HEK293 (cell line): Measurements from ENCODE around the gene USP5.

Experiments used
- CTCF ChIA-PET: fragments of 350-600 bp; formaldehyde crosslinking; extraction: SDS; loops from one replicate; lab custom pipeline; 2021; ENCODE audit warnings: antibody characterized with exemption; lab: Yijun Ruan, JAX
- POLR2A ChIA-PET: fragments of 300-600 bp; formaldehyde crosslinking; extraction: SDS; loops from one replicate; lab custom pipeline; 2020; ENCODE audit warnings: antibody characterized with exemption, inconsistent platforms; lab: Yijun Ruan, JAX
- H3K27ac ChIP-seq: fragments of 200-500 bp; sonication (Bioruptor generic); 2 replicates; pipeline ENCODE4 v1.5.1; 2014; ENCODE audit warnings: low read depth, low read length, control low read depth, inconsistent platforms; ENCODE audit errors: extremely low read depth
- H3K36me3 ChIP-seq, 2 experiments: fragments of 200-500 bp in 1 of 2; sonication (Bioruptor generic) in 1 of 2; 1 replicate in 1 of 2; 2 replicates in 1 of 2; pipeline ENCODE4 v1.5.1; 2014 to 2017; ENCODE audit warnings: inconsistent platforms in 2 of 2, low read length in 2 of 2; ENCODE audit not compliant: control insufficient read depth in 2 of 2, insufficient read depth in 1 of 2
- H3K4me1 ChIP-seq: fragments of 200-500 bp; sonication (Bioruptor generic); 2 replicates; pipeline ENCODE4 v1.5.1; 2014; ENCODE audit warnings: mild to moderate bottlenecking, low read length, inconsistent platforms; ENCODE audit not compliant: control insufficient read depth, insufficient read depth
- H3K4me3 ChIP-seq: 2 replicates; pipeline ENCODE4 v1.5.1; 2011; ENCODE audit warnings: low read depth, mild to moderate bottlenecking, control low read depth, low read length, moderate library complexity
- H3K9me3 ChIP-seq: fragments of 200-500 bp; sonication (Bioruptor generic); 2 replicates; pipeline ENCODE4 v1.5.1; 2014; ENCODE audit warnings: low read depth, low read length, inconsistent platforms; ENCODE audit not compliant: control insufficient read depth, insufficient read depth
- HOXC10 ChIP-seq: sonication (generic); formaldehyde crosslinking; IDR thresholded peaks from 2 replicates; pipeline ENCODE4 v1.8.1; 2023; ENCODE audit warnings: mild to moderate bottlenecking, missing genetic modification reagents
- HOXD13 ChIP-seq: sonication (generic); formaldehyde crosslinking; IDR thresholded peaks from 2 replicates; pipeline ENCODE4 v1.8.0; 2022; ENCODE audit warnings: missing genetic modification reagents, borderline replicate concordance
- OSR2 ChIP-seq: fragments of 450-650 bp; formaldehyde crosslinking; IDR thresholded peaks from 2 replicates; pipeline ENCODE4 v1.5.1; 2016; ENCODE audit warnings: missing biosample characterization, missing genetic modification characterization
- SP7 ChIP-seq: fragments of 450-650 bp; formaldehyde crosslinking; IDR thresholded peaks from 2 replicates; pipeline ENCODE4 v1.5.1; 2016; ENCODE audit warnings: missing biosample characterization, missing genetic modification characterization
- ZBTB21 ChIP-seq: fragments of 450-650 bp; formaldehyde crosslinking; IDR thresholded peaks from 2 replicates; pipeline ENCODE4 v1.5.1; 2017; ENCODE audit warnings: missing biosample characterization, missing genetic modification characterization
- ZBTB8A ChIP-seq: fragments of 450-650 bp; formaldehyde crosslinking; IDR thresholded peaks from 2 replicates; pipeline ENCODE4 v1.5.1; 2016; ENCODE audit warnings: missing biosample characterization, missing genetic modification characterization
- ZNF10 ChIP-seq: fragments of 450-650 bp; formaldehyde crosslinking; IDR thresholded peaks from 2 replicates; pipeline ENCODE4 v1.5.1; 2017; ENCODE audit warnings: missing biosample characterization, missing genetic modification characterization
- ZNF121 ChIP-seq: fragments of 450-650 bp; formaldehyde crosslinking; IDR thresholded peaks from 2 replicates; pipeline ENCODE4 v1.5.1; 2016; ENCODE audit warnings: missing biosample characterization, missing genetic modification characterization
- ZNF354C ChIP-seq: fragments of 450-650 bp; formaldehyde crosslinking; IDR thresholded peaks from 2 replicates; pipeline ENCODE4 v1.5.1; 2016; ENCODE audit warnings: missing biosample characterization, missing genetic modification characterization, low read depth, borderline replicate concordance
- ZNF555 ChIP-seq: fragments of 450-650 bp; formaldehyde crosslinking; conservative IDR thresholded peaks from 2 replicates; pipeline ENCODE4 v1.5.1; 2017; ENCODE audit warnings: missing biosample characterization, mild to moderate bottlenecking, missing genetic modification characterization, inconsistent platforms
- ZNF561 ChIP-seq: fragments of 450-650 bp; IDR thresholded peaks from 2 replicates; pipeline ENCODE4 v1.5.1; 2018; ENCODE audit warnings: missing biosample characterization, missing genetic modification characterization, borderline replicate concordance
- ZNF624 ChIP-seq: fragments of 450-650 bp; formaldehyde crosslinking; IDR thresholded peaks from 2 replicates; pipeline ENCODE4 v1.5.1; 2017; ENCODE audit warnings: missing biosample characterization, missing genetic modification characterization
- ZNF629 ChIP-seq: fragments of 450-650 bp; formaldehyde crosslinking; IDR thresholded peaks from 2 replicates; pipeline ENCODE4 v1.5.1; 2017; ENCODE audit warnings: missing biosample characterization, missing genetic modification characterization
- ZNF664 ChIP-seq: fragments of 450-650 bp; formaldehyde crosslinking; IDR thresholded peaks from 2 replicates; pipeline ENCODE4 v1.5.1; 2016; ENCODE audit warnings: missing biosample characterization, missing genetic modification characterization
- ZNF670 ChIP-seq: fragments of 450-650 bp; formaldehyde crosslinking; IDR thresholded peaks from 2 replicates; pipeline ENCODE4 v1.5.1; 2016; ENCODE audit warnings: missing biosample characterization, missing genetic modification characterization, low read depth
- TF ChIP-seq, protein P1 (sequence below): fragments of 450-650 bp; formaldehyde crosslinking; IDR thresholded peaks from 2 replicates; pipeline ENCODE4 v1.5.1; 2016; ENCODE audit warnings: missing biosample characterization, missing genetic modification characterization
- TF ChIP-seq, protein P2 (sequence below): fragments of 450-650 bp; formaldehyde crosslinking; IDR thresholded peaks from 2 replicates; pipeline ENCODE4 v1.5.1; 2017; ENCODE audit warnings: missing biosample characterization, missing genetic modification characterization
- TF ChIP-seq, protein P3 (sequence below): fragments of 450-650 bp; formaldehyde crosslinking; IDR thresholded peaks from 2 replicates; pipeline ENCODE4 v1.5.1; 2016; ENCODE audit warnings: missing biosample characterization, missing genetic modification characterization, borderline replicate concordance
- TF ChIP-seq, protein P4 (sequence below): fragments of 450-650 bp; formaldehyde crosslinking; IDR thresholded peaks from 2 replicates; pipeline ENCODE4 v1.5.1; 2016; ENCODE audit warnings: missing biosample characterization, missing genetic modification characterization
- TF ChIP-seq, protein P5 (sequence below): IDR thresholded peaks from 2 replicates; pipeline ENCODE4 v1.6.1; 2011; ENCODE audit warnings: mild to moderate bottlenecking, low read depth, low read length, borderline replicate concordance

The USP5 gene

DNA sequence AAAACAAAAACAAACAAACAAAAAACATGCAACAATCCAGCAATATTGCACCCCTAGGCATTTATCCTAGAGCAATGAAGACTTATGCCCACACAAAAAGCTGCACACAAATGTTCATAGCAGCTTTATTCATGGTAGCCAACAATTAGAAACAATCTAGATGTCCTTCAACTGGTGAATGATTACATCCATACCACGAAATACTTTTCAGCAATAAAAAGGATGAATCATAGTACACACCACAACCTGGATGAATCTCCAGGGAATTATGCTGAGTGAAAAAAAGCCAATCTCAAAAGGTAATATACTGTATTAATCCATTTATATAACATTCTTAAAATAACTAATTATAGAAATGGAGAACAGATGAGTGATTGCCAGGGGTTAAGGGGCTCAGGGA lies 44.8 kb upstream of the USP5 start:
- H3K36me3 ChIP-seq, result no peaks in the 10 kb centered on the region
- no peaks in the 10 kb centered on the region for H3K4me1 ChIP-seq
- CTCF ChIA-PET, result interaction anchor here (0.9 to 2.5 kb wide), 2 partner anchors 18 to 29 kb away, joined by 5 to 8 read pairs; no protein-coding TSS in a partner anchor
- H3K9me3 ChIP-seq, result no peaks in the 10 kb centered on the region
- TF ChIP-seq HOXD13 (CRISPR knock-in tag) (no peak), HOXC10 (CRISPR knock-in tag) (no peak), ZBTB21 (tag by site-specific recombination) (no peak), ZNF670 (tag by site-specific recombination) (no peak), ZNF10 (peak; percentile 94), ZNF624 (tag by site-specific recombination) (no peak), ZNF664 (tag by site-specific recombination) (no peak), ZNF121 (tag by site-specific recombination) (no peak), ZNF354C (tag by site-specific recombination) (no peak), ZNF629 (tag by site-specific recombination) (peak; percentile 51; the same call in 1 of the 2 replicates), ZBTB8A (tag by site-specific recombination) (no peak), SP7 (tag by site-specific recombination) (0 out of 2 replicates have a peak, but pooled peaks have one; percentile 27), ZNF555 (tag by site-specific recombination) (no peak), OSR2 (tag by site-specific recombination) (0 out of 2 replicates have a peak, but pooled peaks have one; percentile 10), ZNF561 (tag by site-specific recombination) (no peak)
- TF ChIP-seq, protein P1, sequence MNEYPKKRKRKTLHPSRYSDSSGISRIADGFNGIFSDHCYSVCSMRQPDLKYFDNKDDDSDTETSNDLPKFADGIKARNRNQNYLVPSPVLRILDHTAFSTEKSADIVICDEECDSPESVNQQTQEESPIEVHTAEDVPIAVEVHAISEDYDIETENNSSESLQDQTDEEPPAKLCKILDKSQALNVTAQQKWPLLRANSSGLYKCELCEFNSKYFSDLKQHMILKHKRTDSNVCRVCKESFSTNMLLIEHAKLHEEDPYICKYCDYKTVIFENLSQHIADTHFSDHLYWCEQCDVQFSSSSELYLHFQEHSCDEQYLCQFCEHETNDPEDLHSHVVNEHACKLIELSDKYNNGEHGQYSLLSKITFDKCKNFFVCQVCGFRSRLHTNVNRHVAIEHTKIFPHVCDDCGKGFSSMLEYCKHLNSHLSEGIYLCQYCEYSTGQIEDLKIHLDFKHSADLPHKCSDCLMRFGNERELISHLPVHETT (tag by site-specific recombination), result 0 out of 2 replicates have a peak, but pooled peaks have one; percentile 25
- TF ChIP-seq, protein P2, sequence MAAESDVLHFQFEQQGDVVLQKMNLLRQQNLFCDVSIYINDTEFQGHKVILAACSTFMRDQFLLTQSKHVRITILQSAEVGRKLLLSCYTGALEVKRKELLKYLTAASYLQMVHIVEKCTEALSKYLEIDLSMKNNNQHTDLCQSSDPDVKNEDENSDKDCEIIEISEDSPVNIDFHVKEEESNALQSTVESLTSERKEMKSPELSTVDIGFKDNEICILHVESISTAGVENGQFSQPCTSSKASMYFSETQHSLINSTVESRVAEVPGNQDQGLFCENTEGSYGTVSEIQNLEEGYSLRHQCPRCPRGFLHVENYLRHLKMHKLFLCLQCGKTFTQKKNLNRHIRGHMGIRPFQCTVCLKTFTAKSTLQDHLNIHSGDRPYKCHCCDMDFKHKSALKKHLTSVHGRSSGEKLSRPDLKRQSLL (tag by site-specific recombination), result no peak
- TF ChIP-seq, protein P3, sequence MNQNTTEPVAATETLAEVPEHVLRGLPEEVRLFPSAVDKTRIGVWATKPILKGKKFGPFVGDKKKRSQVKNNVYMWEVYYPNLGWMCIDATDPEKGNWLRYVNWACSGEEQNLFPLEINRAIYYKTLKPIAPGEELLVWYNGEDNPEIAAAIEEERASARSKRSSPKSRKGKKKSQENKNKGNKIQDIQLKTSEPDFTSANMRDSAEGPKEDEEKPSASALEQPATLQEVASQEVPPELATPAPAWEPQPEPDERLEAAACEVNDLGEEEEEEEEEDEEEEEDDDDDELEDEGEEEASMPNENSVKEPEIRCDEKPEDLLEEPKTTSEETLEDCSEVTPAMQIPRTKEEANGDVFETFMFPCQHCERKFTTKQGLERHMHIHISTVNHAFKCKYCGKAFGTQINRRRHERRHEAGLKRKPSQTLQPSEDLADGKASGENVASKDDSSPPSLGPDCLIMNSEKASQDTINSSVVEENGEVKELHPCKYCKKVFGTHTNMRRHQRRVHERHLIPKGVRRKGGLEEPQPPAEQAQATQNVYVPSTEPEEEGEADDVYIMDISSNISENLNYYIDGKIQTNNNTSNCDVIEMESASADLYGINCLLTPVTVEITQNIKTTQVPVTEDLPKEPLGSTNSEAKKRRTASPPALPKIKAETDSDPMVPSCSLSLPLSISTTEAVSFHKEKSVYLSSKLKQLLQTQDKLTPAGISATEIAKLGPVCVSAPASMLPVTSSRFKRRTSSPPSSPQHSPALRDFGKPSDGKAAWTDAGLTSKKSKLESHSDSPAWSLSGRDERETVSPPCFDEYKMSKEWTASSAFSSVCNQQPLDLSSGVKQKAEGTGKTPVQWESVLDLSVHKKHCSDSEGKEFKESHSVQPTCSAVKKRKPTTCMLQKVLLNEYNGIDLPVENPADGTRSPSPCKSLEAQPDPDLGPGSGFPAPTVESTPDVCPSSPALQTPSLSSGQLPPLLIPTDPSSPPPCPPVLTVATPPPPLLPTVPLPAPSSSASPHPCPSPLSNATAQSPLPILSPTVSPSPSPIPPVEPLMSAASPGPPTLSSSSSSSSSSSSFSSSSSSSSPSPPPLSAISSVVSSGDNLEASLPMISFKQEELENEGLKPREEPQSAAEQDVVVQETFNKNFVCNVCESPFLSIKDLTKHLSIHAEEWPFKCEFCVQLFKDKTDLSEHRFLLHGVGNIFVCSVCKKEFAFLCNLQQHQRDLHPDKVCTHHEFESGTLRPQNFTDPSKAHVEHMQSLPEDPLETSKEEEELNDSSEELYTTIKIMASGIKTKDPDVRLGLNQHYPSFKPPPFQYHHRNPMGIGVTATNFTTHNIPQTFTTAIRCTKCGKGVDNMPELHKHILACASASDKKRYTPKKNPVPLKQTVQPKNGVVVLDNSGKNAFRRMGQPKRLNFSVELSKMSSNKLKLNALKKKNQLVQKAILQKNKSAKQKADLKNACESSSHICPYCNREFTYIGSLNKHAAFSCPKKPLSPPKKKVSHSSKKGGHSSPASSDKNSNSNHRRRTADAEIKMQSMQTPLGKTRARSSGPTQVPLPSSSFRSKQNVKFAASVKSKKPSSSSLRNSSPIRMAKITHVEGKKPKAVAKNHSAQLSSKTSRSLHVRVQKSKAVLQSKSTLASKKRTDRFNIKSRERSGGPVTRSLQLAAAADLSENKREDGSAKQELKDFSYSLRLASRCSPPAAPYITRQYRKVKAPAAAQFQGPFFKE (tag by site-specific recombination), result no peak
- TF ChIP-seq, protein P4, sequence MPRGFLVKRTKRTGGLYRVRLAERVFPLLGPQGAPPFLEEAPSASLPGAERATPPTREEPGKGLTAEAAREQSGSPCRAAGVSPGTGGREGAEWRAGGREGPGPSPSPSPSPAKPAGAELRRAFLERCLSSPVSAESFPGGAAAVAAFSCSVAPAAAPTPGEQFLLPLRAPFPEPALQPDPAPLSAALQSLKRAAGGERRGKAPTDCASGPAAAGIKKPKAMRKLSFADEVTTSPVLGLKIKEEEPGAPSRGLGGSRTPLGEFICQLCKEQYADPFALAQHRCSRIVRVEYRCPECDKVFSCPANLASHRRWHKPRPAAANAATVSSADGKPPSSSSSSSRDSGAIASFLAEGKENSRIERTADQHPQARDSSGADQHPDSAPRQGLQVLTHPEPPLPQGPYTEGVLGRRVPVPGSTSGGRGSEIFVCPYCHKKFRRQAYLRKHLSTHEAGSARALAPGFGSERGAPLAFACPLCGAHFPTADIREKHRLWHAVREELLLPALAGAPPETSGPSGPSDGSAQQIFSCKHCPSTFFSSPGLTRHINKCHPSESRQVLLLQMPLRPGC (tag by site-specific recombination), result no peak
- TF ChIP-seq, protein P5, sequence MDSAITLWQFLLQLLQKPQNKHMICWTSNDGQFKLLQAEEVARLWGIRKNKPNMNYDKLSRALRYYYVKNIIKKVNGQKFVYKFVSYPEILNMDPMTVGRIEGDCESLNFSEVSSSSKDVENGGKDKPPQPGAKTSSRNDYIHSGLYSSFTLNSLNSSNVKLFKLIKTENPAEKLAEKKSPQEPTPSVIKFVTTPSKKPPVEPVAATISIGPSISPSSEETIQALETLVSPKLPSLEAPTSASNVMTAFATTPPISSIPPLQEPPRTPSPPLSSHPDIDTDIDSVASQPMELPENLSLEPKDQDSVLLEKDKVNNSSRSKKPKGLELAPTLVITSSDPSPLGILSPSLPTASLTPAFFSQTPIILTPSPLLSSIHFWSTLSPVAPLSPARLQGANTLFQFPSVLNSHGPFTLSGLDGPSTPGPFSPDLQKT, result no peak
- TF ChIP-seq, all 188 proteins: peak for 5
- H3K27ac ChIP-seq, result no peak overlapping the region
- POLR2A ChIA-PET, result interaction anchor here (0.7 kb wide), 1 partner anchor 19 kb away, joined by 6 read pairs; no protein-coding TSS in a partner anchor
- H3K4me3 ChIP-seq, result no peak overlapping the region
